Subcutaneous abdominal adipose tissue (tissue), 5 donors: ENCODE data around the gene RBM19.

Experiments
- H3K27ac ChIP-seq: one replicate; pipeline ENCODE4 v1.7.0; 2013; ENCODE audit warnings: low read depth, mild to moderate bottlenecking, inconsistent platforms, low read length, moderate library complexity
- H3K27me3 ChIP-seq, 5 donors: one replicate each; pipeline ENCODE4 v1.7.0; 2013; ENCODE audit warnings: low read length in 5 of 5, inconsistent platforms in 1 of 5; ENCODE audit not compliant: control insufficient read depth in 5 of 5, insufficient read depth in 4 of 5
- H3K36me3 ChIP-seq, 5 donors: one replicate each; pipeline ENCODE4 v1.7.0; 2013; ENCODE audit warnings: low read length in 5 of 5; ENCODE audit not compliant: control insufficient read depth in 5 of 5, insufficient read depth in 5 of 5
- H3K4me1 ChIP-seq, 5 donors: one replicate each; pipeline ENCODE4 v1.7.0; 2013; ENCODE audit warnings: low read length in 5 of 5, mild to moderate bottlenecking in 3 of 5, moderate library complexity in 1 of 5; ENCODE audit not compliant: control insufficient read depth in 5 of 5, insufficient read depth in 5 of 5
- H3K4me3 ChIP-seq, 5 donors: one replicate each; pipeline ENCODE4 v1.7.0; 2013; ENCODE audit warnings: low read length in 5 of 5, low read depth in 1 of 5
- H3K9ac ChIP-seq, 5 donors: one replicate each; pipeline ENCODE4 v1.7.0; 2013; ENCODE audit warnings: low read length in 5 of 5, mild to moderate bottlenecking in 4 of 5, moderate library complexity in 3 of 5
- H3K9me3 ChIP-seq, 5 donors: one replicate each; pipeline ENCODE4 v1.7.0; 2013; ENCODE audit warnings: low read length in 5 of 5; ENCODE audit not compliant: control insufficient read depth in 5 of 5
- donor health status: healthy.
- donor health status: healthy.
- donor health status: healthy.
- donor health status: healthy.
- donor health status: healthy.

RBM19 gene

DNA sequence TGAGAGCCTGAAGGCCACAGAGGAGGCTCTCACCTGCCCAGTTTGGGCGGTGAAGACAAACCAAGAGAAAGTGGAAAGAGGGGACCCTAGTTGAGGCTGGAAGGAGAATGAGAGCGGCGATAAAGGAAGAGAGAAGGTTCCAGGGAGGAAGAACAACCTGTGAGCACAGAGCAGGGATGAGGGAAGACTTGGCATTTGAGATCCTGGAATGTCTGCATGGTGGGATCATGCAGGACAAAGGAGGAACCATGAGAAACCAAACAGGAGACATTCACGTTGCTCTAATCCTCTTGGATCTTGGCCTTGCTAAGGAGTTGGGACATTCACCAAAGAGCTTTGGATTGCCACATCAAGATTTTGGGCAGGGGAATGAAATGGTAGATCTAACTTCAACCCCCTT, 22.9 kb upstream of the RBM19 start:
- no peaks in the 10 kb centered on the region for H3K4me1 ChIP-seq
- H3K27ac ChIP-seq, result no peak overlapping the region
- H3K27me3 ChIP-seq, result peaks cover 3 to 32% (median 18%) of the 10 kb centered on the region in 5 donors
- H3K4me3 ChIP-seq, result no peak overlapping the region
- no peak overlapping the region for H3K9ac ChIP-seq
- H3K9me3 ChIP-seq, result no peaks in the 10 kb centered on the region
- H3K36me3 ChIP-seq, result no peaks in the 10 kb centered on the region

DNA sequence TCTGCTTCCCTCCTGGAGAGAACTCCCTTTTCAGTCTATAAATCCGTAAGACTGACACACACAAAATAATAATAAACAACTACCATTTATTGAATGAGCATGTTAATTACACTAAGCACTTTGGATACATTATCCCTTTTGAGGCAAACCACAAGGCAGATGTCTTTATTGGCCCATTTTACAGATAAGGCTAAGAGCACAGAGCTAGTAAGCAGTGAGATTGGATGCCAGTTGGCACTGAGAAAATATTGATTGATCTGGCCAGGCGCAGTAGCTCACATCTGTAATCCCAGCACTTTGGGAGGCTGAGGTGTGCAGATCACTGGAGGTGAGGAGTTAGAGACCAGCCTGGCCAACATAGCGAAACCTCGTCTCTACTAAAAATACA, 21.9 kb upstream of the RBM19 start:
- H3K4me1 ChIP-seq, result no peaks in the 10 kb centered on the region
- H3K36me3 ChIP-seq, result no peaks in the 10 kb centered on the region
- no peaks in the 10 kb centered on the region for H3K9me3 ChIP-seq
- H3K27me3 ChIP-seq, result peaks cover 3 to 23% (median 17%) of the 10 kb centered on the region in 5 donors
- H3K27ac ChIP-seq, result no peak overlapping the region
- no peak overlapping the region for H3K4me3 ChIP-seq
- no peak overlapping the region for H3K9ac ChIP-seq

DNA sequence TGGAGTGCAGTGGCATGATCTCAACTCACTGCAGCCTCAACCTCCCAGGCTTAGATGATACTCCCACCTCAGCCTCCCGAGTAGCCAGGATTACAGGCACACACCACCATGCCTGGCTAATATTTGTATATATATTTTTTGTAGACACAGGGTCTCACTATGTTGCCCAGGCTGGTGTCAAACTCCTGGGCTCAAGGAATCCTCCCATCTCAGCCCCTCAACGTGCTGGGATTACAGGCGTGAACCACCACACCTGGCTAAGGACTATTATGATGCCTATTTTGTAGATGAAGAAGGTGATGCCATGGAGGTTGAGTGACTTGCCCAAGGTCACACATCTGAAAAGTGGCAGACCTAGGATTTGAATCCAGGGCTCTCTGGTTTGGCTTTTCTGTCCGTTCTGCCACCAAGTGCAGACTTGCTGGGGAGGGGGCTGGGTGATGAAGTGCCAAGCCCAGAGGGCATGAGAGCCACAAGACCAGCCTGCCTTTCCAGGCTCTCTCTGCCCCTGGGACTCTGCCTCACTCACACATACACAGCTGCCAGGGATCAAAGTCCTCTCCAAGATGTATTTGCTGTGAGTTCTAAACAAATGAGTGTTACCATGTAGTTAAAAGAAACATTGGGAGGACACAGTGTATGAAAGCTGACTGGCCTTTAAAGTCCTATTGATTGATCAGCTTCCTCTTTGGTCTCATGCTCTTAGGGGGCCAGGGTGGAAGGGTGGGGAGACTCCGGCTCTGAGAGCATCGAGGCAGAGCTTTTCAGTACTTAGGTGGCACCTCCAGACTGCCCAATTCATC, 21.3 kb upstream of the RBM19 start:
- Histone ChIP-seq H3K9me3 (no peaks in the 10 kb centered on the region), H3K36me3 (no peaks in the 10 kb centered on the region), H3K4me1 (no peaks in the 10 kb centered on the region), H3K9ac (no peak overlapping the region), H3K27me3 (peaks cover 3 to 23% (median 14%) of the 10 kb centered on the region in 5 donors), H3K4me3 (no peak overlapping the region), H3K27ac (no peak overlapping the region)

DNA sequence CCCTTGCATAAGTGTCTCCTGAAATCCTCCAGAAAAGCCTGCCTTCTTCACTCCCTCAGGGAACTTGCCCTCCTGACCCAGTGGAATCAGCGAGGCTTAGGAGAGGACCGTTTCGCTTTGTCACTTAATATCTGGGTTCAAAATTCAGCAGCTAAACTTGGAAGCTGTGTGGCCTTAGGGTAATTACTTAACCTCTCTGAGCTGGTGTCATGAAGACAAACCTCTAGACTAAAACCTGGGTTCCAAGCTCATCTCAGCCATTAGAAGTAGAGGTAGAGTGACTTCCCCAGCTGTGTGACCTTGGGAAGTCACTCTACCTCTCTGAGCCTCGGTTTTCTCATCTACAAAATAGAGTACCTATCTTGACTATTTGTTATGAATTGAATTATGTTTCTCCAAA, 18.3 kb upstream of the RBM19 start:
- H3K9ac ChIP-seq, result no peak overlapping the region

DNA sequence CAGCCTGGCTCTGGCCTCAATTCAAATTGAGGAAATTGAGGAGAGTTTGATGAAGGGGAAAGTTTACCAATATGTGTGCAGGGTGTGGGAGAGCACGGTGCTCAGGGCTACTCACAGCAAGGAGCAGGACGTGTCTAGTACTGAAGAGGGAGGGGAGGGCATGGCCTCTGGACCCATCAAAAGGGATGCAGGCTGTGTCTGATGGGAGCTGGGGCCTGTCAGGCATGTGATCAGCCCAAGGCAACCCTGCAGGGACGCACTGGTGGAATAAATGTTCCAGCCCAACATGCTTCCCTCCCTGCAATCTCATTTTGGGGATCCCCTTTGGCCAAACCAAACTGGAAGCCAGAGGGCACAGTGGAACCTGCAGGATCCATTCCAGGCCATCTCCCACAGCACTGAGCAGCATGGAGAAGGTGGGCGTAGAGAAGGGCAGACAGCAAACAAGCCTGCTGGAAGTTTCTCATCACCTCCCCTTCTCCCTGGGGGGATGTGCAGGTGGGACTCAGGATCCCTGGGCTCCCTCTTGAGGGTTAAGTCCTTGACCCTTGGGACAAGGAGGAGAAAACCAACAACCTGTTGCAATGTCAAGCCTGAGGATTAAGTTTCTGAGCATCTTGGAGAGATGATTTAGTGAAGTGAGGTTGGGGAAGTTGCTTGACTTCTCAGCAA, 17.8 kb upstream of the RBM19 start:
- Histone ChIP-seq H3K9me3 (no peaks in the 10 kb centered on the region), H3K36me3 (no peaks in the 10 kb centered on the region), H3K27me3 (peaks cover 6 to 19% (median 14%) of the 10 kb centered on the region in 5 donors), H3K4me3 (no peak overlapping the region), H3K27ac (no peak overlapping the region), H3K4me1 (no peaks in the 10 kb centered on the region), H3K9ac (no peak overlapping the region)

More for the DNA sequence above, 18.3 kb upstream of the RBM19 start:
- Histone ChIP-seq H3K4me1 (no peaks in the 10 kb centered on the region), H3K9me3 (no peaks in the 10 kb centered on the region), H3K36me3 (no peaks in the 10 kb centered on the region), H3K27me3 (peaks cover 3 to 15% (median 14%) of the 10 kb centered on the region in 5 donors), H3K4me3 (no peak overlapping the region), H3K27ac (no peak overlapping the region)

DNA sequence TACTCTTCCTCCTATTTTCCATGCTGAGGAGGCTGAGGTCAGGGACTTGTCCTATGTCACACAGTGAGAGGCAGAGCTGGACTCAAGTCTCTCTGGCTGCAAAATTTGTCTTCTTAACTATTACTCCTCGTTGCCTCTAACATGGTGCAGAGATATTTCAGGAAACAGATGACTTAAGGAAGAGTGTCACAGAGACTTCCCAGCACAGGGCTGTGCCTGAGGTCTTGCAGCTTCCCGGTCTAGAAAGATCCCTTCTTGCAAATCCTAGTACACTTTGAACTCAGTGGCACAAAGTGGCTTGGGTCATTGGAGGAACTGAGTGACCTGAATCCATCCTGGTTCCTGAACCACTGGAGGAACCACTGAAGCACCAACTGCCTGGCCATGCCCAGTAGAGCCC, 17.1 kb upstream of the RBM19 start:
- Histone ChIP-seq H3K27me3 (peaks cover 8 to 22% (median 18%) of the 10 kb centered on the region in 5 donors), H3K36me3 (no peaks in the 10 kb centered on the region), H3K27ac (no peak overlapping the region), H3K4me3 (no peak overlapping the region), H3K9ac (no peak overlapping the region), H3K4me1 (no peaks in the 10 kb centered on the region), H3K9me3 (no peaks in the 10 kb centered on the region)

DNA sequence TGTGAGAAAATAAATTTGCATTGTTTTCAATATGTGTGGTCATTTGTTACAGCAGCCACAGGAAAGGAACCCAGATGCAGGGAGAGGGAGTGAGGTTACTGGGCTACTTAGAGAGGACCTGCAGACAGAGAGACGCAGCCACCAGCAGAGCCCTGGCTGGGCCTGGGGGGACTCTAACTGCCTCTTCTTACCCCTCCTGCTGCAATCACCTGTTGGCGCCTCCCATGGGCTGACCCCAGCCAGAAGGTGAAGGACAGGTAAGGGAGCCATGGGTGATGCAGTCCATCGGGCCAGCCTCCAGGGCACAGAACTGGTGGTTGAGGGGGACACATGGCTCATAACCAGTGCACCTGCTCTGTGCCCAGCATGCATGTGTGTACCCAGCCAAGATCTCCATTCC, 15.8 kb upstream of the RBM19 start:
- no peaks in the 10 kb centered on the region for H3K4me1 ChIP-seq
- H3K9me3 ChIP-seq, result no peaks in the 10 kb centered on the region
- H3K27ac ChIP-seq, result no peak overlapping the region
- peaks cover 11 to 20% (median 14%) of the 10 kb centered on the region in 5 donors for H3K27me3 ChIP-seq
- H3K36me3 ChIP-seq, result no peaks in the 10 kb centered on the region
- no peak overlapping the region for H3K9ac ChIP-seq
- H3K4me3 ChIP-seq, result no peak overlapping the region

DNA sequence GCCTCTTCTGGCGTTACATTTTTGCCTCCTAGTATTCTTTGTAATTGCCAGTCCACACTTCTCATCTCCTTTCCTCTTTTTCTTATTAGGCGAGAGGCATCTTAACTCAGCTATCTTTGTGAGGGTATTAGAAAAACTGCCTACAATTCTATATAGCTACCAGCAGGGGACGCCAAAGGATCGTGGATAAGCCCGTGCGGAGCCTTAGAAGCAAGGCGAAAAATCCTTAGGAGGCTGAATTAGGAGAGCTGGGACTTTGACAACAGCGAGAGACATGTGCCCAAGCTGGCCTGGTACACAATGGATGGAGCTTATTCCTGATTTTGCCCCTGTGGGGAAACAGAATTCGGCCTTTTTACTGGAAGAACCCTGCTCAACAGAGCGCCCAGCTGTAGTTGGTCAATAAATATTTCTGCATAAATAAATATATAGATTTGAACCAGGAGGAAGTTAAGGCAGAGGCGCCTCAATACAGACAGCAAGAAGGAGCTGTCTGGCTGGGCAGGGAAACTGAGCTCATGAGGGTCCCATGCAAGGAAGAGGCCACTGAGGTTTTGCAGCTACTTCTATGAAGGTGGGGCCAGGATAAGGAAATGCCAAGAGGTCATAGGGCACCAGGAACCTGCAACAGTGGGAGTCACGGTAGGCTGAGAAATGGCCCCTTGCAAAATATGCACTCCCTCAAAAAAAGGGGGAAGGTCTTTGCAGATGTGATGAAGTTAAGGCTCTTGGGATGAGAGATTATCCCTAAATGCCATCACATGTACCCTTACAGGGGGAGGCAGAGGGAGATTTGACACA, 14.6 kb upstream of the RBM19 start:
- no peak overlapping the region for H3K27ac ChIP-seq
- peaks cover 11 to 22% (median 15%) of the 10 kb centered on the region in 5 donors for H3K27me3 ChIP-seq
- no peaks in the 10 kb centered on the region for H3K4me1 ChIP-seq
- no peaks in the 10 kb centered on the region for H3K36me3 ChIP-seq
- no peak overlapping the region for H3K9ac ChIP-seq
- no peaks in the 10 kb centered on the region for H3K9me3 ChIP-seq
- H3K4me3 ChIP-seq, result no peak overlapping the region

DNA sequence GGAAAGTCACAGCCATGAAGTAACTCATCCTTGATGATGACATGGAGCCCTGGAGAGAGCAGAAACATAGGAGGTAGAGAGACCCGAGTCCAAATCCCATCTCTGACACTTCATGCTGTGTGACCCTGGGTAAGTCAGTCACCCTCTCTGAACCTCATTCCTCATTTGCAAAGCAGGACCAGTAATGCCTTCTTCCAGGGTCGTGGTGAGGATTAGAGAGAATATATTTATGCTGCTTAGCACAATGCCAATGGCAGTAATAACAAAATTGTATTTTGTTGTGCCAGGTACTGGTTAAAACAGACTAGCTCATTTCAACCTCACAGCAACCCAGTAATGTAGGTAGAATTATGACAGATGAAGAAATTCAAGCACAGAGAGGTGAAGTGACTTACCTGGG, 13.9 kb upstream of the RBM19 start:
- peaks cover 11 to 24% (median 20%) of the 10 kb centered on the region in 5 donors for H3K27me3 ChIP-seq

DNA sequence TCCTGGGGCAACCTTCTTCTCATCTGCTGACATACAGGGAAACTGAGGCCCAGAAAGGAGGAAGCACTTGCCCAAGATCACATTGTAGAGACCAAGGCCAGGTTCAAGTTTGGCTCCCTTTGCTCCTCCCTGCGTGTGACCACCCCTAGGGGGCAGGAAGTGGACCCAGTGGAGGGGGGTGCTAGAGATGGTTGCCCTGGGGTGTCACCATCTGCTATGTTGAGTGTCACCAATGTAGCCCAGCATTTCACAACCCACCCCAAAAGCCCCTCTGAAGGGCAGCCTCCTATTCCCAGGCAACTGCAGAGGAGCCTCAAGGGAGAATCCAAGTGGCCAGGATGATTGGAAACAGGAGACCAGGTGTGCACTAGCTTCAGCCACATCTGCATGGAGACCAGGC, 12.0 kb upstream of the RBM19 start:
- H3K27me3 ChIP-seq, result peaks cover 14 to 35% (median 30%) of the 10 kb centered on the region in 5 donors
- H3K9me3 ChIP-seq, result no peaks in the 10 kb centered on the region
- H3K36me3 ChIP-seq, result no peaks in the 10 kb centered on the region
- H3K4me3 ChIP-seq, result no peak overlapping the region
- H3K27ac ChIP-seq, result no peak overlapping the region
- no peaks in the 10 kb centered on the region for H3K4me1 ChIP-seq
- no peak overlapping the region for H3K9ac ChIP-seq

More for the DNA sequence above, 13.9 kb upstream of the RBM19 start:
- Histone ChIP-seq H3K4me3 (no peak overlapping the region), H3K9me3 (no peaks in the 10 kb centered on the region), H3K27ac (no peak overlapping the region), H3K9ac (no peak overlapping the region), H3K4me1 (no peaks in the 10 kb centered on the region), H3K36me3 (no peaks in the 10 kb centered on the region)
